ENCODE measurements around the gene UMPS.

UMPS gene

DNA sequence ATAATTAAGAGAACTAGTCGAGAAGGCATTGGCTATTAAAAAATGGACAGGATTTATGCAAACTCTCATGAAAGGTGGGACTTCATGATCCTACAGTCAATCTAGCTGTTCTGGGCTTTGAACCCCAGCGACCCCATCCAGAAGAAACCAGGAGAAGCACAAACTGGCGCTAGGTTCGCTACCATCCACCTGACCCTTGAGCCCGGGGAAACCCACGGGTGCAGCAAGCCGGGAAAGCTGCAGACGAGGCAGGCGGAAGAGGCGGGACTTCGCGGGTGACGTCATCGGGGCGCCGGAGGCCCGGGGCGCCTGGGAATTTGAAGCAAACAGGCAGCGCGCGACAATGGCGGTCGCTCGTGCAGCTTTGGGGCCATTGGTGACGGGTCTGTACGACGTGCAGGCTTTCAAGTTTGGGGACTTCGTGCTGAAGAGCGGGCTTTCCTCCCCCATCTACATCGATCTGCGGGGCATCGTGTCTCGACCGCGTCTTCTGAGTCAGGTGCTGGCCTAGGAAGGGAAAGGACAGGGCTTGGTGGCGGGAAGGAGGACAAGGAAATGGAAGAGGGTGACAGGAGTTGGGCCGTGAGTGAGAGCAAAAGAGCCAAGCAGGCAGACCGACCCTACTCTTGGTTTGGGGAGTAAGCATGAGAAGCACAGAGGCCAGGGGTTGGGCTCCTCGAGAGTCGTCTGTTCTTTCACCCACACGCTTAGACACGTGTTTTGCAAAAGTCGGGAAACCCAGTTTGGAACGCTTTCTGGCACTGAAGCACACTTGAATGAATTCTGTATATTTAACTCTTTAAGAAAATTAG, at the start of gene UMPS (continued):
- TF ChIP-seq, protein P1, sequence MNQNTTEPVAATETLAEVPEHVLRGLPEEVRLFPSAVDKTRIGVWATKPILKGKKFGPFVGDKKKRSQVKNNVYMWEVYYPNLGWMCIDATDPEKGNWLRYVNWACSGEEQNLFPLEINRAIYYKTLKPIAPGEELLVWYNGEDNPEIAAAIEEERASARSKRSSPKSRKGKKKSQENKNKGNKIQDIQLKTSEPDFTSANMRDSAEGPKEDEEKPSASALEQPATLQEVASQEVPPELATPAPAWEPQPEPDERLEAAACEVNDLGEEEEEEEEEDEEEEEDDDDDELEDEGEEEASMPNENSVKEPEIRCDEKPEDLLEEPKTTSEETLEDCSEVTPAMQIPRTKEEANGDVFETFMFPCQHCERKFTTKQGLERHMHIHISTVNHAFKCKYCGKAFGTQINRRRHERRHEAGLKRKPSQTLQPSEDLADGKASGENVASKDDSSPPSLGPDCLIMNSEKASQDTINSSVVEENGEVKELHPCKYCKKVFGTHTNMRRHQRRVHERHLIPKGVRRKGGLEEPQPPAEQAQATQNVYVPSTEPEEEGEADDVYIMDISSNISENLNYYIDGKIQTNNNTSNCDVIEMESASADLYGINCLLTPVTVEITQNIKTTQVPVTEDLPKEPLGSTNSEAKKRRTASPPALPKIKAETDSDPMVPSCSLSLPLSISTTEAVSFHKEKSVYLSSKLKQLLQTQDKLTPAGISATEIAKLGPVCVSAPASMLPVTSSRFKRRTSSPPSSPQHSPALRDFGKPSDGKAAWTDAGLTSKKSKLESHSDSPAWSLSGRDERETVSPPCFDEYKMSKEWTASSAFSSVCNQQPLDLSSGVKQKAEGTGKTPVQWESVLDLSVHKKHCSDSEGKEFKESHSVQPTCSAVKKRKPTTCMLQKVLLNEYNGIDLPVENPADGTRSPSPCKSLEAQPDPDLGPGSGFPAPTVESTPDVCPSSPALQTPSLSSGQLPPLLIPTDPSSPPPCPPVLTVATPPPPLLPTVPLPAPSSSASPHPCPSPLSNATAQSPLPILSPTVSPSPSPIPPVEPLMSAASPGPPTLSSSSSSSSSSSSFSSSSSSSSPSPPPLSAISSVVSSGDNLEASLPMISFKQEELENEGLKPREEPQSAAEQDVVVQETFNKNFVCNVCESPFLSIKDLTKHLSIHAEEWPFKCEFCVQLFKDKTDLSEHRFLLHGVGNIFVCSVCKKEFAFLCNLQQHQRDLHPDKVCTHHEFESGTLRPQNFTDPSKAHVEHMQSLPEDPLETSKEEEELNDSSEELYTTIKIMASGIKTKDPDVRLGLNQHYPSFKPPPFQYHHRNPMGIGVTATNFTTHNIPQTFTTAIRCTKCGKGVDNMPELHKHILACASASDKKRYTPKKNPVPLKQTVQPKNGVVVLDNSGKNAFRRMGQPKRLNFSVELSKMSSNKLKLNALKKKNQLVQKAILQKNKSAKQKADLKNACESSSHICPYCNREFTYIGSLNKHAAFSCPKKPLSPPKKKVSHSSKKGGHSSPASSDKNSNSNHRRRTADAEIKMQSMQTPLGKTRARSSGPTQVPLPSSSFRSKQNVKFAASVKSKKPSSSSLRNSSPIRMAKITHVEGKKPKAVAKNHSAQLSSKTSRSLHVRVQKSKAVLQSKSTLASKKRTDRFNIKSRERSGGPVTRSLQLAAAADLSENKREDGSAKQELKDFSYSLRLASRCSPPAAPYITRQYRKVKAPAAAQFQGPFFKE (tag by site-specific recombination; IDR thresholded peaks at IDR 0.05; ENCODE audit: borderline replicate concordance): no peak
- TF ChIP-seq ZNF701 (tag by site-specific recombination; IDR thresholded peaks at IDR 0.05) (no peak), ZFHX2 (tag by site-specific recombination; conservative IDR thresholded peaks at IDR 0.05) (no peak), ZNF561 (tag by site-specific recombination; IDR thresholded peaks at IDR 0.05; ENCODE audit: borderline replicate concordance) (peak; percentile 51; the same call in 1 of the 2 replicates), ZFP69B (tag by site-specific recombination; IDR thresholded peaks at IDR 0.05) (no peak), ZNF473 (tag by site-specific recombination; IDR thresholded peaks at IDR 0.05) (no peak), ZBTB7A (tag by site-specific recombination; IDR thresholded peaks at IDR 0.05; ENCODE audit: low read depth) (no peak; the same call in 1 of the 2 replicates), ZNF132 (tag by site-specific recombination; IDR thresholded peaks at IDR 0.05; ENCODE audit: borderline replicate concordance) (no peak), GLIS2 (tag by site-specific recombination; IDR thresholded peaks at IDR 0.05) (no peak), ZNF138 (tag by site-specific recombination; IDR thresholded peaks at IDR 0.05; ENCODE audit: borderline replicate concordance) (no peak), ZBTB1 (tag by site-specific recombination; IDR thresholded peaks at IDR 0.05) (no peak), ZNF292 (tag by site-specific recombination; IDR thresholded peaks at IDR 0.05; ENCODE audit: borderline replicate concordance, low read depth) (no peak), ZNF529 (tag by site-specific recombination; IDR thresholded peaks at IDR 0.05; ENCODE audit: insufficient replicate concordance) (no peak)
- TF ChIP-seq, protein P2, sequence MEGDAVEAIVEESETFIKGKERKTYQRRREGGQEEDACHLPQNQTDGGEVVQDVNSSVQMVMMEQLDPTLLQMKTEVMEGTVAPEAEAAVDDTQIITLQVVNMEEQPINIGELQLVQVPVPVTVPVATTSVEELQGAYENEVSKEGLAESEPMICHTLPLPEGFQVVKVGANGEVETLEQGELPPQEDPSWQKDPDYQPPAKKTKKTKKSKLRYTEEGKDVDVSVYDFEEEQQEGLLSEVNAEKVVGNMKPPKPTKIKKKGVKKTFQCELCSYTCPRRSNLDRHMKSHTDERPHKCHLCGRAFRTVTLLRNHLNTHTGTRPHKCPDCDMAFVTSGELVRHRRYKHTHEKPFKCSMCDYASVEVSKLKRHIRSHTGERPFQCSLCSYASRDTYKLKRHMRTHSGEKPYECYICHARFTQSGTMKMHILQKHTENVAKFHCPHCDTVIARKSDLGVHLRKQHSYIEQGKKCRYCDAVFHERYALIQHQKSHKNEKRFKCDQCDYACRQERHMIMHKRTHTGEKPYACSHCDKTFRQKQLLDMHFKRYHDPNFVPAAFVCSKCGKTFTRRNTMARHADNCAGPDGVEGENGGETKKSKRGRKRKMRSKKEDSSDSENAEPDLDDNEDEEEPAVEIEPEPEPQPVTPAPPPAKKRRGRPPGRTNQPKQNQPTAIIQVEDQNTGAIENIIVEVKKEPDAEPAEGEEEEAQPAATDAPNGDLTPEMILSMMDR (tag by site-specific recombination; IDR thresholded peaks at IDR 0.05): no peak
- TF ChIP-seq, protein P3, sequence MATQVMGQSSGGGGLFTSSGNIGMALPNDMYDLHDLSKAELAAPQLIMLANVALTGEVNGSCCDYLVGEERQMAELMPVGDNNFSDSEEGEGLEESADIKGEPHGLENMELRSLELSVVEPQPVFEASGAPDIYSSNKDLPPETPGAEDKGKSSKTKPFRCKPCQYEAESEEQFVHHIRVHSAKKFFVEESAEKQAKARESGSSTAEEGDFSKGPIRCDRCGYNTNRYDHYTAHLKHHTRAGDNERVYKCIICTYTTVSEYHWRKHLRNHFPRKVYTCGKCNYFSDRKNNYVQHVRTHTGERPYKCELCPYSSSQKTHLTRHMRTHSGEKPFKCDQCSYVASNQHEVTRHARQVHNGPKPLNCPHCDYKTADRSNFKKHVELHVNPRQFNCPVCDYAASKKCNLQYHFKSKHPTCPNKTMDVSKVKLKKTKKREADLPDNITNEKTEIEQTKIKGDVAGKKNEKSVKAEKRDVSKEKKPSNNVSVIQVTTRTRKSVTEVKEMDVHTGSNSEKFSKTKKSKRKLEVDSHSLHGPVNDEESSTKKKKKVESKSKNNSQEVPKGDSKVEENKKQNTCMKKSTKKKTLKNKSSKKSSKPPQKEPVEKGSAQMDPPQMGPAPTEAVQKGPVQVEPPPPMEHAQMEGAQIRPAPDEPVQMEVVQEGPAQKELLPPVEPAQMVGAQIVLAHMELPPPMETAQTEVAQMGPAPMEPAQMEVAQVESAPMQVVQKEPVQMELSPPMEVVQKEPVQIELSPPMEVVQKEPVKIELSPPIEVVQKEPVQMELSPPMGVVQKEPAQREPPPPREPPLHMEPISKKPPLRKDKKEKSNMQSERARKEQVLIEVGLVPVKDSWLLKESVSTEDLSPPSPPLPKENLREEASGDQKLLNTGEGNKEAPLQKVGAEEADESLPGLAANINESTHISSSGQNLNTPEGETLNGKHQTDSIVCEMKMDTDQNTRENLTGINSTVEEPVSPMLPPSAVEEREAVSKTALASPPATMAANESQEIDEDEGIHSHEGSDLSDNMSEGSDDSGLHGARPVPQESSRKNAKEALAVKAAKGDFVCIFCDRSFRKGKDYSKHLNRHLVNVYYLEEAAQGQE (tag by site-specific recombination; IDR thresholded peaks at IDR 0.05): no peak
- TF ChIP-seq, protein P4, sequence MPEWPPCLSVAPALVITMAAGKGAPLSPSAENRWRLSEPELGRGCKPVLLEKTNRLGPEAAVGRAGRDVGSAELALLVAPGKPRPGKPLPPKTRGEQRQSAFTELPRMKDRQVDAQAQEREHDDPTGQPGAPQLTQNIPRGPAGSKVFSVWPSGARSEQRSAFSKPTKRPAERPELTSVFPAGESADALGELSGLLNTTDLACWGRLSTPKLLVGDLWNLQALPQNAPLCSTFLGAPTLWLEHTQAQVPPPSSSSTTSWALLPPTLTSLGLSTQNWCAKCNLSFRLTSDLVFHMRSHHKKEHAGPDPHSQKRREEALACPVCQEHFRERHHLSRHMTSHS (tag by site-specific recombination; IDR thresholded peaks at IDR 0.05): no peak
- TF ChIP-seq, protein P5, sequence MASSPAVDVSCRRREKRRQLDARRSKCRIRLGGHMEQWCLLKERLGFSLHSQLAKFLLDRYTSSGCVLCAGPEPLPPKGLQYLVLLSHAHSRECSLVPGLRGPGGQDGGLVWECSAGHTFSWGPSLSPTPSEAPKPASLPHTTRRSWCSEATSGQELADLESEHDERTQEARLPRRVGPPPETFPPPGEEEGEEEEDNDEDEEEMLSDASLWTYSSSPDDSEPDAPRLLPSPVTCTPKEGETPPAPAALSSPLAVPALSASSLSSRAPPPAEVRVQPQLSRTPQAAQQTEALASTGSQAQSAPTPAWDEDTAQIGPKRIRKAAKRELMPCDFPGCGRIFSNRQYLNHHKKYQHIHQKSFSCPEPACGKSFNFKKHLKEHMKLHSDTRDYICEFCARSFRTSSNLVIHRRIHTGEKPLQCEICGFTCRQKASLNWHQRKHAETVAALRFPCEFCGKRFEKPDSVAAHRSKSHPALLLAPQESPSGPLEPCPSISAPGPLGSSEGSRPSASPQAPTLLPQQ (tag by site-specific recombination; IDR thresholded peaks at IDR 0.05): peak; percentile 58; the same call in 1 of the 2 replicates
- TF ChIP-seq, protein P6, sequence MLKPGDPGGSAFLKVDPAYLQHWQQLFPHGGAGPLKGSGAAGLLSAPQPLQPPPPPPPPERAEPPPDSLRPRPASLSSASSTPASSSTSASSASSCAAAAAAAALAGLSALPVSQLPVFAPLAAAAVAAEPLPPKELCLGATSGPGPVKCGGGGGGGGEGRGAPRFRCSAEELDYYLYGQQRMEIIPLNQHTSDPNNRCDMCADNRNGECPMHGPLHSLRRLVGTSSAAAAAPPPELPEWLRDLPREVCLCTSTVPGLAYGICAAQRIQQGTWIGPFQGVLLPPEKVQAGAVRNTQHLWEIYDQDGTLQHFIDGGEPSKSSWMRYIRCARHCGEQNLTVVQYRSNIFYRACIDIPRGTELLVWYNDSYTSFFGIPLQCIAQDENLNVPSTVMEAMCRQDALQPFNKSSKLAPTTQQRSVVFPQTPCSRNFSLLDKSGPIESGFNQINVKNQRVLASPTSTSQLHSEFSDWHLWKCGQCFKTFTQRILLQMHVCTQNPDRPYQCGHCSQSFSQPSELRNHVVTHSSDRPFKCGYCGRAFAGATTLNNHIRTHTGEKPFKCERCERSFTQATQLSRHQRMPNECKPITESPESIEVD (tag by site-specific recombination; IDR thresholded peaks at IDR 0.05): no peak
- TF ChIP-seq, protein P7, sequence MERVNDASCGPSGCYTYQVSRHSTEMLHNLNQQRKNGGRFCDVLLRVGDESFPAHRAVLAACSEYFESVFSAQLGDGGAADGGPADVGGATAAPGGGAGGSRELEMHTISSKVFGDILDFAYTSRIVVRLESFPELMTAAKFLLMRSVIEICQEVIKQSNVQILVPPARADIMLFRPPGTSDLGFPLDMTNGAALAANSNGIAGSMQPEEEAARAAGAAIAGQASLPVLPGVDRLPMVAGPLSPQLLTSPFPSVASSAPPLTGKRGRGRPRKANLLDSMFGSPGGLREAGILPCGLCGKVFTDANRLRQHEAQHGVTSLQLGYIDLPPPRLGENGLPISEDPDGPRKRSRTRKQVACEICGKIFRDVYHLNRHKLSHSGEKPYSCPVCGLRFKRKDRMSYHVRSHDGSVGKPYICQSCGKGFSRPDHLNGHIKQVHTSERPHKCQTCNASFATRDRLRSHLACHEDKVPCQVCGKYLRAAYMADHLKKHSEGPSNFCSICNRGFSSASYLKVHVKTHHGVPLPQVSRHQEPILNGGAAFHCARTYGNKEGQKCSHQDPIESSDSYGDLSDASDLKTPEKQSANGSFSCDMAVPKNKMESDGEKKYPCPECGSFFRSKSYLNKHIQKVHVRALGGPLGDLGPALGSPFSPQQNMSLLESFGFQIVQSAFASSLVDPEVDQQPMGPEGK (tag by site-specific recombination; IDR thresholded peaks at IDR 0.05): peak; percentile 46; the same call in 1 of the 2 replicates

All from HEK293 (cell line).